HPDE6-E6E7 (cell line): ENCODE results near the gene NEK10.
A peak's percentile ranks its signal among the peaks of the same experiment; 100 is the strongest.
"Not testable (repeated sequence)": the region's sequence is repeated elsewhere in the genome, so short reads cannot be mapped to it uniquely, and the experiment has no call there.

Source experiments
- DNase-seq: peaks from one replicate; pipeline ENCODE4 v3.0.0; 2011; ENCODE audit warnings: missing footprints; ENCODE audit errors: extremely low spot score

The NEK10 gene

GRCh38 chr3:27368831-27369607, at the start of gene NEK10:
TSS of gene NEK10 (minus strand) at chr3:27369383. CDS start at chr3:27352882, 16,501 bp downstream.
- peak; percentile 77 for DNase-seq

GRCh38 chr3:27415202-27415601, 46.0 kb upstream of the NEK10 start:
- DNase-seq, result no peak

- DNase-seq, result no peak
Measured at GRCh38 chr3:27392950-27393679, 23.9 kb upstream of the NEK10 start.

- DNase-seq, result not testable (repeated sequence)
Measured at GRCh38 chr3:27392414-27392813, 23.2 kb upstream of the NEK10 start.

GRCh38 chr3:27391796-27392195, 22.6 kb upstream of the NEK10 start:
- no peak for DNase-seq

- DNase-seq, result no peak
Measured at GRCh38 chr3:27387625-27388024, 18.4 kb upstream of the NEK10 start.

GRCh38 chr3:27385504-27385903, 16.3 kb upstream of the NEK10 start:
- no peak for DNase-seq

GRCh38 chr3:27384191-27384590, 15.0 kb upstream of the NEK10 start:
- DNase-seq, result no peak

- DNase-seq, result no peak
Measured at GRCh38 chr3:27380433-27381357, 11.5 kb upstream of the NEK10 start.

GRCh38 chr3:27378331-27378730, 9.1 kb upstream of the NEK10 start:
- no peak for DNase-seq

- no peak for DNase-seq
Measured at GRCh38 chr3:27376109-27376772, 7.1 kb upstream of the NEK10 start.

- DNase-seq, result no peak
Measured at GRCh38 chr3:27366062-27366591, 3.1 kb downstream of the NEK10 start.

GRCh38 chr3:27360113-27361078, 8.8 kb downstream of the NEK10 start:
- no peak for DNase-seq

- DNase-seq, result no peak
Measured at GRCh38 chr3:27358372-27358771, 10.8 kb downstream of the NEK10 start.

GRCh38 chr3:27357665-27358258, 11.4 kb downstream of the NEK10 start:
- DNase-seq, result no peak

- no peak for DNase-seq
Measured at GRCh38 chr3:27356976-27357375, 12.2 kb downstream of the NEK10 start.

GRCh38 chr3:27354588-27355203, 14.5 kb downstream of the NEK10 start:
- DNase-seq, result no peak

- no peak for DNase-seq
Measured at GRCh38 chr3:27354161-27354560, 15.0 kb downstream of the NEK10 start.

- DNase-seq, result no peak
Measured at GRCh38 chr3:27353221-27353620, 16.0 kb downstream of the NEK10 start.
